ENCODE measurements around the gene ARAP1. TPM values are rescaled to one million over a fixed set of nuclear protein-coding genes. Genes with fewer than 3 reads are reported as not detected.

The ARAP1 gene
- total RNA-seq, 1 donor from 2014 or later = 55.1 TPM

DNA sequence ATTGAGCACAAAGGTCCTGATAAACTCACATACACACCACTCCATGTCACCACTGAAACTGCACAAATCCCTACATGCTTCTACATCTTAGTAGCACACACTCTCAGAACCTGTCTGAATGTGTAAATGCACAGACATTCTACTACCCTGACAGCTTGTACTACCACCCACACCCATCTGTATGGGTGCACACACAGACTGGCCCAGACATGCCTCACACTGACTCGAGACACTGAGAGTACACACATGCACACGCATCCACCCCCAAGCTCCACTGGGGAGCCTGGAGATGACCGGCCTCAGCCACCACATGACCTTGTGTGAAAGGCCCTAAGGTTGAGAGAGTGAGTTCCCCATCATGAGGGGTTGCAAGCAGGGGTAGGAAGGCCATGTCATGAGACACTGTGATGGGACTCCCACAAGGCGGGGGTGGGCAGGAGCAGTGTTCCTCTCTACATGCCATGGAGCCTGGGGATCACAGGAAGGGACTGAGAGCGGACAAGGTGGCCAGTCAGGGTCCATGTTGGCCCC lies 28.1 kb downstream of the ARAP1 start:
- H3K27me3 Mint-ChIP-seq (ENCODE audit: unreplicated experiment) = peaks cover 10% of the 10 kb centered on the region
- H3K27ac Mint-ChIP-seq (ENCODE audit: unreplicated experiment) = no peak overlapping the region
- no peaks in the 10 kb centered on the region for H3K9me3 Mint-ChIP-seq (ENCODE audit: unreplicated experiment)
- no peak overlapping the region for H3K4me3 Mint-ChIP-seq (ENCODE audit: unreplicated experiment)
- peaks cover 37% of the 10 kb centered on the region for H3K4me1 Mint-ChIP-seq (ENCODE audit: unreplicated experiment)
- no peak for DNase-seq (ENCODE audit: low spot score)
- H3K36me3 Mint-ChIP-seq (ENCODE audit: low read depth, unreplicated experiment) = peaks cover 9% of the 10 kb centered on the region
- TF ChIP-seq, protein P1, sequence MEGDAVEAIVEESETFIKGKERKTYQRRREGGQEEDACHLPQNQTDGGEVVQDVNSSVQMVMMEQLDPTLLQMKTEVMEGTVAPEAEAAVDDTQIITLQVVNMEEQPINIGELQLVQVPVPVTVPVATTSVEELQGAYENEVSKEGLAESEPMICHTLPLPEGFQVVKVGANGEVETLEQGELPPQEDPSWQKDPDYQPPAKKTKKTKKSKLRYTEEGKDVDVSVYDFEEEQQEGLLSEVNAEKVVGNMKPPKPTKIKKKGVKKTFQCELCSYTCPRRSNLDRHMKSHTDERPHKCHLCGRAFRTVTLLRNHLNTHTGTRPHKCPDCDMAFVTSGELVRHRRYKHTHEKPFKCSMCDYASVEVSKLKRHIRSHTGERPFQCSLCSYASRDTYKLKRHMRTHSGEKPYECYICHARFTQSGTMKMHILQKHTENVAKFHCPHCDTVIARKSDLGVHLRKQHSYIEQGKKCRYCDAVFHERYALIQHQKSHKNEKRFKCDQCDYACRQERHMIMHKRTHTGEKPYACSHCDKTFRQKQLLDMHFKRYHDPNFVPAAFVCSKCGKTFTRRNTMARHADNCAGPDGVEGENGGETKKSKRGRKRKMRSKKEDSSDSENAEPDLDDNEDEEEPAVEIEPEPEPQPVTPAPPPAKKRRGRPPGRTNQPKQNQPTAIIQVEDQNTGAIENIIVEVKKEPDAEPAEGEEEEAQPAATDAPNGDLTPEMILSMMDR (IDR thresholded peaks at IDR 0.05; ENCODE audit: unreplicated experiment) = no peak

DNA sequence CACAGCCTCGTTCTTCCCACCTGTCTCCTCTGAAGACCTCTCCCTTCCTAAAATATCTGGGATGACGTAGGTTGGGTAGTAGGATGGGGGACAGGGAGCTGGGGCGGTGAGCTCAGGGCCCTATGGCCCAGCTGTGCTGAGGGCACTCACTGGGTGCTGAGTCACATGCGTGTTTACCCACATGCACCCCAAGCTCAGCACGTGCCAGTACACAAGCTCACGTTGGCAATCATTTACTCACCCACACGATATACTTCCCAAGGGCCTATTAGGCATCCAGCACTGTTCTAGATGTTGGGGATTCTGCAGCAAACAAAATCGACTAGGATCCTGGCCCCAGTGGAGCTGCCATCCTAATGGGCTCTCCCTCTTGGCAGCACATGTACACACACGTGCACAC lies 28.7 kb downstream of the ARAP1 start:
- Mint-ChIP-seq H3K4me1 (ENCODE audit: unreplicated experiment) (peaks cover 37% of the 10 kb centered on the region), H3K9me3 (ENCODE audit: unreplicated experiment) (no peaks in the 10 kb centered on the region), H3K4me3 (ENCODE audit: unreplicated experiment) (no peak overlapping the region), H3K36me3 (ENCODE audit: low read depth, unreplicated experiment) (peaks cover 12% of the 10 kb centered on the region), H3K27ac (ENCODE audit: unreplicated experiment) (no peak overlapping the region), H3K27me3 (ENCODE audit: unreplicated experiment) (peaks cover 10% of the 10 kb centered on the region)
- DNase-seq (ENCODE audit: low spot score) = no peak
- TF ChIP-seq, protein P1 (IDR thresholded peaks at IDR 0.05; ENCODE audit: unreplicated experiment) = no peak

DNA sequence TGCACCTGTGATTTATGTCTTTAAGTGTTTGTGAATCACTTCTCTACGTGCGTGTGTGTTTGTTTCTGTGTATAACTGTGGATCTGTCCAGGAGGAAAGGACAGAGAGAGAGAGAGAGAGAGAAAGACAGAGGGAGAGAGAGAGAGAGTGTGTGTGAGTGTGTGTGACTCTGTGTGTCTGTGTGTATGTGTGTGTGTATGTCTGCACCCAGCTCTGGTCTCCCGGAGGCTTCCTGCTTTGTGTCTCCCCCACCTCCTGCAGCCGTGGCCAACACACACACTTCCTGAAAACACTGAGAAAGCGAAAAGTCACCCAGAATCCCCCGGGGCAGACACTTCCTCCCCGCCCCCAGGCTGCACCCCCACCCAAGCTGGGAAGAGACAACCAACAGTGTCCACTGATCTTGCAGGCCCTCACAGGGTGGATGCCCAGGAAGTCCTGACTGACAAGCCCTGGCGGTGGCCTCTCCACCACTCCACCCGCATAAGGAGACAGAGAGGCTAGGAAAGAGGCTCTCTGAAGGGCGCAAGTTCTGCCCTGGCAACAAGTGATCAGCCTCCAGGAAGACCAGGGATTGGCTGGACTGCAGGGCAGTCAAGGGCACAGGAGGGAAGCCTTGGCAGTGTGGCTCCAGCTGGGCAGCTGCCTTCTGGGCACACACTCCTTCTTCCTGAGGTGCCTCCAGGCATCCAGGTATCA lies 30.0 kb downstream of the ARAP1 start:
- Mint-ChIP-seq H3K27ac (ENCODE audit: unreplicated experiment) (peak overlapping the region; percentile 96), H3K27me3 (ENCODE audit: unreplicated experiment) (peaks cover 9% of the 10 kb centered on the region), H3K4me3 (ENCODE audit: unreplicated experiment) (peak overlapping the region; percentile 78), H3K4me1 (ENCODE audit: unreplicated experiment) (peaks cover 41% of the 10 kb centered on the region), H3K9me3 (ENCODE audit: unreplicated experiment) (no peaks in the 10 kb centered on the region), H3K36me3 (ENCODE audit: low read depth, unreplicated experiment) (peaks cover 10% of the 10 kb centered on the region)
- TF ChIP-seq, protein P1 (IDR thresholded peaks at IDR 0.05; ENCODE audit: unreplicated experiment) = no peak
- peak; percentile 75 for DNase-seq (ENCODE audit: low spot score)

DNA sequence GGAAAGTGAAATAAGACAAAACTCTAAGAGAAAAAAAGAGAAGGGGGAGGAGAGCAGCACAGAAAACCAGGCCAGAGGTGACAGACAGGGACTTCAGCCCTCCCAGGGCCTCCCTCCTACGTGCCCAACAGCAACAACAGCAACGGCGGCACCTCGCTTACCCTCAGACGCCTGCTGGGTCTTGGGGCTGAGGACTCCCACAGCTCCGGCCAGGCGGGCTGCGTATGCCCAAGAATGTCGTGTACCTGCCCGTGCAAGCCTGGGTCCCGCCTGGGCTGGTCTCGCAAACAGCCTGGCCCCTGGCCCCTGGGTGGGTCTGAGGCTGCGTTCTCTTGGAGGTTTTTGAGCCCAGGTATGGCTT lies 30.5 kb downstream of the ARAP1 start:
- no peak for DNase-seq (ENCODE audit: low spot score)
- H3K4me1 Mint-ChIP-seq (ENCODE audit: unreplicated experiment) = peaks cover 41% of the 10 kb centered on the region
- peak overlapping the region; percentile 96 for H3K27ac Mint-ChIP-seq (ENCODE audit: unreplicated experiment)
- TF ChIP-seq, protein P1 (IDR thresholded peaks at IDR 0.05; ENCODE audit: unreplicated experiment) = no peak
- peaks cover 10% of the 10 kb centered on the region for H3K36me3 Mint-ChIP-seq (ENCODE audit: low read depth, unreplicated experiment)
- H3K27me3 Mint-ChIP-seq (ENCODE audit: unreplicated experiment) = peaks cover 9% of the 10 kb centered on the region
- H3K4me3 Mint-ChIP-seq (ENCODE audit: unreplicated experiment) = peak overlapping the region; percentile 78
- no peaks in the 10 kb centered on the region for H3K9me3 Mint-ChIP-seq (ENCODE audit: unreplicated experiment)

DNA sequence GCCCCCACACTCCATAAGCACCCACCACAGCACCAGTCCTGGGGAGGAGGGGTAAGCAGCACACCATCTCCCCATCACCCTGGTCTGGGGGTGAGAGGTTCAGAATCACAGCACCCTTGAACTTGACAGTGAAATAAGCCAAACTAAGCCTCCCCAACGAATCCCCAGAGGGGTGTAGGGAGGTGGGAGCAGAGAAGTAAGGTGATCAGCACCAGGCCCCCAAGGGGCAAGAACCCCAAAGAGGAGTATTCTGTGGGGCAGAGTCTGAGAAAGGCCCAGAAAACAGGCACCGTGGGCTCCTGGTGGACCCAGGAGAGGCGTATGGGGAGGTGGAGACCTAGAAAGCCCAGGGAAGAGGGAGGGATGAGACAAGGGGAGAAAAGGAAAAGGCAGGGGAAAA lies 30.9 kb downstream of the ARAP1 start:
- TF ChIP-seq, protein P1 (IDR thresholded peaks at IDR 0.05; ENCODE audit: unreplicated experiment) = no peak
- peak overlapping the region; percentile 25 for H3K4me3 Mint-ChIP-seq (ENCODE audit: unreplicated experiment)
- H3K9me3 Mint-ChIP-seq (ENCODE audit: unreplicated experiment) = no peaks in the 10 kb centered on the region
- H3K27ac Mint-ChIP-seq (ENCODE audit: unreplicated experiment) = peak overlapping the region; percentile 96
- H3K36me3 Mint-ChIP-seq (ENCODE audit: low read depth, unreplicated experiment) = peaks cover 10% of the 10 kb centered on the region
- H3K4me1 Mint-ChIP-seq (ENCODE audit: unreplicated experiment) = peaks cover 41% of the 10 kb centered on the region
- no peak for DNase-seq (ENCODE audit: low spot score)
- H3K27me3 Mint-ChIP-seq (ENCODE audit: unreplicated experiment) = peaks cover 9% of the 10 kb centered on the region
